Kidney (tissue), 14 donors: ENCODE results near the gene TPRA1. TPM values are rescaled to one million over a fixed set of nuclear protein-coding genes. Genes with fewer than 3 reads are reported as not detected.
A peak's percentile ranks its signal among the peaks of the same experiment; 100 is the strongest.

Experiments
- DNase-seq, 5 donors: peaks; one replicate each; pipeline ENCODE4 v3.0.0-alpha.2; 2013 to 2020
- FAIRE-seq: peaks from 2 replicates; lab custom pipeline; 2012; peaks lifted over from hg19 to GRCh38; lab: Jason Lieb, UNC
- H3K27ac ChIP-seq, 2 donors: one replicate each; pipeline ENCODE4 v1.7.0; 2013; ENCODE audit warnings: low read depth in 2 of 2, low read length in 2 of 2, inconsistent platforms in 1 of 2
- H3K27me3 ChIP-seq: one replicate; pipeline ENCODE4 v1.7.1; 2013; ENCODE audit warnings: low read length, inconsistent platforms; ENCODE audit not compliant: control insufficient read depth, insufficient read depth
- H3K36me3 ChIP-seq, 3 donors: one replicate each; pipeline versions ENCODE4 v1.7.0 to v1.7.1; 2013; ENCODE audit warnings: low read length in 3 of 3, control low read depth in 1 of 3, inconsistent platforms in 1 of 3; ENCODE audit not compliant: insufficient read depth in 3 of 3, control insufficient read depth in 2 of 3
- H3K4me1 ChIP-seq, 3 donors: one replicate each; pipeline versions ENCODE4 v1.7.0 to v1.7.1; 2013; ENCODE audit warnings: low read length in 3 of 3, inconsistent platforms in 1 of 3, low read depth in 1 of 3; ENCODE audit not compliant: control insufficient read depth in 2 of 3, insufficient read depth in 2 of 3
- H3K4me3 ChIP-seq, 3 donors: one replicate each; pipeline versions ENCODE4 v1.7.0 to v1.8.1; 2013; ENCODE audit warnings: low read length in 3 of 3, control low read depth in 1 of 3, inconsistent platforms in 1 of 3
- H3K9ac ChIP-seq, 3 donors: one replicate each; pipeline versions ENCODE4 v1.7.0 to v1.7.1; 2013; ENCODE audit warnings: low read length in 3 of 3, control low read depth in 1 of 3, inconsistent platforms in 1 of 3
- H3K9me3 ChIP-seq, 3 donors: one replicate each; pipeline versions ENCODE4 v1.7.0 to v1.7.1; 2013; ENCODE audit warnings: low read length in 3 of 3, control low read depth in 1 of 3, inconsistent platforms in 1 of 3; ENCODE audit not compliant: control insufficient read depth in 2 of 3, insufficient read depth in 1 of 3
- intact Hi-C: fragments of 100-400 bp; cut with DNase I; formaldehyde crosslinking; loops from one replicate; pipeline ENCODE4 v1.11.1; 2022
- polyA plus RNA-seq: library from polyadenylated mRNA; stranded (reverse); fragments of 350-450 nt; fragmentation: Illumina TruSeq; extraction: RNeasy Lipid Tissue Mini Kit (QIAGEN cat#74804); gene quantifications from one replicate; pipeline ENCODE4 v1.2.3, GENCODE V29; 2014; ENCODE audit warnings: low read depth, low replicate concordance; ENCODE audit not compliant: insufficient read depth
- total RNA-seq: library from RNA; stranded (reverse); fragmentation: NEBNext Ultra II Directional; extraction: Animal tissue kit (Norgen Biotek cat#: 25700); gene quantifications from one replicate; pipeline ENCODE4 v1.2.1, GENCODE V29; 2021
- TF ChIP-seq, protein P1 (sequence below): IDR thresholded peaks from 3 replicates; pipeline ENCODE4 v1.5.1; 2012; ENCODE audit warnings: mild to moderate bottlenecking, moderate library complexity, borderline replicate concordance; ENCODE audit not compliant: insufficient read depth; ENCODE audit errors: extremely low read depth
- donor health status: control.
- donor health status: control.
- donor health status: control.
- donor health status: control.
- donor health status: control.
- donor health status: DM: yes; HTN: yes; CAD: no.
- donor health status: Normal renal cell carcinoma (clear cell type).

Gene TPRA1
- total and polyA plus RNA-seq, 2 donors from 2014 or later = 35.4 to 36.4 TPM

DNA sequence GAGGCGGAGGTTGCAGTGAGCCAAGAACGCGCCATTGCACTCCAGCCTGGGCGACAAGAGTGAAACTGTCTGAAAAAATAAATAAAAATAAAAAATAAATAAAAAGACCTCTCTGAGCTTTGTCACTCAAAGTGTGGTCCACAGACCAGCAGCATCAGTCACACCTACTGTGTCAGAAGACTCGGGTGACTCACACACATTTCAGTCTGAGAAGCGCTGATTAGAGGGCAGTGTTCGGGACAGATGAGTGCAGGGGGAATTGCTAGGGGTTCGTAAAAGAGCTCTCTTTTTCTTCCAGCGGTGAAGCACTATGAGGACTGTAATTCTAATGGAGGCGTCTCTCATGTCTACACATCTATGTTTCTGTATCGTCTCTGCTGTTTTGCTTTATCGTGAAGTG is 44.1 kb upstream of the TPRA1 start:
- DNase-seq (no peak), FAIRE-seq (no peak)
- TF ChIP-seq, protein P1, sequence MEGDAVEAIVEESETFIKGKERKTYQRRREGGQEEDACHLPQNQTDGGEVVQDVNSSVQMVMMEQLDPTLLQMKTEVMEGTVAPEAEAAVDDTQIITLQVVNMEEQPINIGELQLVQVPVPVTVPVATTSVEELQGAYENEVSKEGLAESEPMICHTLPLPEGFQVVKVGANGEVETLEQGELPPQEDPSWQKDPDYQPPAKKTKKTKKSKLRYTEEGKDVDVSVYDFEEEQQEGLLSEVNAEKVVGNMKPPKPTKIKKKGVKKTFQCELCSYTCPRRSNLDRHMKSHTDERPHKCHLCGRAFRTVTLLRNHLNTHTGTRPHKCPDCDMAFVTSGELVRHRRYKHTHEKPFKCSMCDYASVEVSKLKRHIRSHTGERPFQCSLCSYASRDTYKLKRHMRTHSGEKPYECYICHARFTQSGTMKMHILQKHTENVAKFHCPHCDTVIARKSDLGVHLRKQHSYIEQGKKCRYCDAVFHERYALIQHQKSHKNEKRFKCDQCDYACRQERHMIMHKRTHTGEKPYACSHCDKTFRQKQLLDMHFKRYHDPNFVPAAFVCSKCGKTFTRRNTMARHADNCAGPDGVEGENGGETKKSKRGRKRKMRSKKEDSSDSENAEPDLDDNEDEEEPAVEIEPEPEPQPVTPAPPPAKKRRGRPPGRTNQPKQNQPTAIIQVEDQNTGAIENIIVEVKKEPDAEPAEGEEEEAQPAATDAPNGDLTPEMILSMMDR = no peak
- Histone ChIP-seq H3K27ac (no peak overlapping the region), H3K36me3 (no peaks in the 10 kb centered on the region), H3K4me1 (peaks cover 1 to 8% (median 3%) of the 10 kb centered on the region in 3 donors), H3K27me3 (peaks cover 2% of the 10 kb centered on the region), H3K9me3 (no peaks in the 10 kb centered on the region), H3K4me3 (no peak overlapping the region), H3K9ac (no peak overlapping the region)
- intact Hi-C loops = no loop called here

DNA sequence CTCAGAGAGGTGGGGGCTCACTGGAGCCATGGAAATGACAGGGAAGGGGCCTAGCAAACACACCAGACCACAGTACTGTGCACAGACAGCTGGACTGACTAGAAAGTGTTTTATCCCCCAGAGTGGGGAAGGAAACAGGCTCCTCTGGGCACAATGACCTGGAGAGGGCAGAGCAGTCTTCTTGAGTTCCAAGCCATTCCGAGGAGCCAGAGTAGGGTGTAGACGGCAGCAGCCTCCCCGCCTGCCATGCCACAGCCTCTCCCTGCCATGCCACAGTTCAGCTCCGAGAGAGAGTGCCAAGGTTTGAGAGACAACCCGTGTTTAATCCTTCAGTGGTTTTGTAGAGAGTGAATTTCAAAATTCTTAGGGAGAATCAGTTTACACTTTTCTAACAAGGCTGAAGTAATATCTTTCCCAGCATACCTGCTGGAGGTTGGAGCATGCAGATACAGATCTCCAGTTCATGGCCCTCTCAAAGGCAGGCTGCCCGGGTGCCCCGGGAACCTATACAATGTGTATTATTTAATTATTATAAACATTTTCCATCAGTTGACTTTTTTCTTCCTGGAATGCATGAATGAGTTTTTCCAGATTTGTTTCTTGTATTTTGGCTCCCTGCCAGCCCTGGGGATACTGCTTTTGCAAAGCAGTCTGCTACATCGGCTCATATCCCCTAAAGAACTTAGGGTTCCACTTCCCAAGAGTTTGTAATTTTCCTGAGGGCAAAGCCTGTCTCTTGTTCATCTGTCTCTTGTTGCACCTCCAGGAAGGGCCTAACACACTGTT is 41.7 kb upstream of the TPRA1 start:
- Histone ChIP-seq H3K4me3 (no peak overlapping the region), H3K9me3 (no peaks in the 10 kb centered on the region), H3K27ac (no peak overlapping the region), H3K36me3 (no peaks in the 10 kb centered on the region), H3K4me1 (peaks cover 3 to 14% (median 3%) of the 10 kb centered on the region in 3 donors), H3K27me3 (peaks cover 4% of the 10 kb centered on the region), H3K9ac (no peak overlapping the region)
- TF ChIP-seq, protein P1 = no peak
- DNase-seq (peak in 3 of 5 donors; percentile 32 to 66 (median 58)), FAIRE-seq (no peak)
- intact Hi-C loops = no loop called here

DNA sequence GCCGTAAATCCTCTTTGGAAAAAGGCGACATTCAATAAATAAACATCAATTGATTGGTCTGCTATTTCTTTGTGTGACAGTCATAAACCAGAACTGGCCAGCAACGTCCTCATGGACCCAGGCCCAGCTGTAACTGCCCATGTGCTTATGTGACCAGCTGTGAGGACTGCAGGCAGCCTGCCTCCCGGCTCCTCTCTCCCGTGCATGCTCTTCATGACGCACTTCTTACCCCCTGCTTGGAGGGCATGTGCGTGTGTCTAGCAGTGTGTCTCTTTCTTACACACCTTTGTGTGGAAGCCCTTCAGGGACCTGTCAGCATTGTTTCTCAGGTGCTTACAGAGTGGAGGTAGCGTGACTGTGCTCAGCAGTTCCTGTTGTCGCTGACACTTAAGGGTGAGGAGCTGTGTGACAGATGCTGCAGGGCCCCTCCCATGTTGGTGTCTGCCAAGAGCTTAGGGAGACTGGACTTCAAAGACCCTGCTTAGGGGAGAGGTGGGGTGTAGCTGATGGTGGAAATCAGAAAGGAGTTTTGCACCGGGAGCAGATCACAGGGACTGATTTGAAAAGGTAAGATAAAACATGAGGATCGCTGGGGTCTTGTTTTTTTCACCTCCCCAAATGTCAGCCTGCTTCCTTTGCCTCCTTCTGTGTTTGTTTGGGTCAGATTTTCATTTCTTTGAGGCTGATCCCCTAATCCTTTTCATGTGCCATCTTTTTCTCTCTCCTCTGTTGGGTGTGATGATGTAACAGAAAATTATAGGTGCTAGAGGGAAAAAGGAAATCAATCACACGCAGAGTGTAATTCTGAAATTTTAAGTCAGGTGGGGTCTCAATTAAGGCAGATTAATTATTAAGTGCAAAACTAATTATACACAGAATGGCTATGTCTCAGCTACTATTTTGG is 40.5 kb upstream of the TPRA1 start:
- Histone ChIP-seq H3K4me1 (peaks cover 3 to 14% (median 3%) of the 10 kb centered on the region in 3 donors), H3K4me3 (no peak overlapping the region), H3K27ac (no peak overlapping the region), H3K27me3 (peaks cover 4% of the 10 kb centered on the region), H3K36me3 (no peaks in the 10 kb centered on the region), H3K9ac (no peak overlapping the region), H3K9me3 (no peaks in the 10 kb centered on the region)
- DNase-seq = no peak
- TF ChIP-seq, protein P1 = no peak
- no peak for FAIRE-seq
- intact Hi-C loops = no loop called here
